GM19193 (cell line): ENCODE results near the gene RHOG.

Experiments
- POLR2A ChIP-seq: IDR thresholded peaks from 4 replicates; pipeline ENCODE4 v1.6.1; 2011; ENCODE audit not compliant: insufficient read depth, insufficient read length; ENCODE audit errors: extremely low read depth

The RHOG gene

GRCh38 chr11:3808861-3809623 lies 31.7 kb downstream of the RHOG start:
- TF ChIP-seq POLR2A, result no peak

DNA sequence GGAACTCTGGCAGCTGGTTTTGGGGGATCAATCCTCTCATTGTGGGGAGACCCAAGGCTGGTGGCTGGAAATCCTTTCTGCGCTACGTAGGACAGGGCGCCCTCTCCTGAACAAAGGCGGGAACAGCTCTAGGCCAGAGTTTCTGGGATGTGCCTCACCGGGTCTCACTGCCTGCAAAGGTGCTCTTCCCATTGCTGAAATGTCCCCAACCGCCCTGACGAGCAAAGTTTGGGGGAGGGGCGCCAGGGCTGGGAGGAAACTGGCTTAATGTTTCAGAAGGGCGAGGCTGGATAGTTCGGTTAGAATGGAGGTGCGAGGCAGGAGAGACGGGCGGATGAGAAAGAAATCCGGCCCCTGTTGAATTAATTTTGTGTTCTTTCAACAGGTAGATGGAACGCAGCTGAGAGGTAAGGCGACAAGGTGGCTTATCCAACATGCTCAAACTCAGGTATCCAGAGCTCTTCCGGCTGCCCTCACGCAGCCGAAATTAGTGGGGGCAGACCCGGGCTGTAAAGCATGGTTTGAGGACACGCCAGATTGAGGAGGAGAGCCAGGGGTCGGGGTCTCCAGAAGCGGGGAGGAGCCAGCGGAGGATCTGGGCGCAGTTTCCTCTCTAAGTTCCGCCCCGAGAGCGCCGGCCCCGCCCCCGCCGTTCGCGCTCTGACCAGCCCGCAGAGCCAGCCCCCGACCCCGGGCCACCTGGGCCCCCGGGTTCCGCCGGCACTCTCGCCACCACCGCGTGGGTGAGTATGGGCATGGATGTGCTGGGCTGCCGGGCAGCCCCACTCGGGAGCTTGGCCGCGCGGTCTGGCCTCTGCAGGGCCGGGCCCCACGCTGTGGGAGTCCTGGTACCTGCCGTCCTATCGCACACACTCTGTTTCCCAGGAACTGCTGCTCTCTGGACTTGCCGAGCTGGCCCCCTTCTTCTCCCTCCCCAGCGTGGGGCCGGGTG lies 32.6 kb downstream of the RHOG start, which contains the start of gene PGAP2:
PGAP2 (plus strand) TSS at position 652 of the 952 bp plus-strand sequence. CDS start 2,700 bp downstream, outside the sequence.
- TF ChIP-seq POLR2A, result peak; percentile 51

GRCh38 chr11:3803726-3804495 lies 36.8 kb downstream of the RHOG start:
- no peak for TF ChIP-seq POLR2A

DNA sequence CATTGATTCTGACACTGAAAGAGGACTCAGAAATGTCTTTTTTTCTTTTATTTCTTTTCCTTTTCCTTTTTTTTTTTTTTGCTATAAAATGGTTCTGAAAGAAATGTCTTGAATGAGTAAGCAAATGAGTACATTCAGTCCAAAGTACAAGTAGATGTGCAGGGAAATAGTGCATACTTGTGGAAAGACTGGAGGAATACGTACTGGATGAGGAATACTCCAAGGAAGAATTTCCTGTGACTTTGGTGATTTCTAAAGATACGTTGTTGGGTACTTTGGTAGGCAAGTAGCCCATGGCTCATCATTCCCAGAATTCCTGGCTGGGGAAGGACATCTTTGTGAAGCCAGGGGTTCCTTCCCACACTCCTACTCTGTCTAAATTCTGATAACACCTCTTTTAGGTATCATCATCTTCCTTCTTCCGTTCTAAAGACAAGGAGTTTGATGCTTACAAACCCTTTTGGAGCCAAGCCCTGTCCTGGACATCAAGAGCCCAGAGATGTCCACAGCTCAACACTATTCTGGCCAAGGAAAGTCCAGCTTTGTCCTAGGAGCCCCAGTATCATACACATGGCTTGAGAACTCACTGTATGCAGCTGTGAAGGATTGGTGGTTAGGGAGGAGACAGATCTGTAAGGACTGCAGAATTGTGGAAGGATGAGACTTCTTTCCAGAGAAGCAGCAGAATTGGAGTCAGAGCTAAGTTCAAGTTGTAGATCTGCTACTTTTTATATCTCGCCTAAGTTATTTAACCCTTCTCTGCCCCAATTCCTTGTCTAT lies 38.6 kb downstream of the RHOG start:
- no peak for TF ChIP-seq POLR2A

DNA sequence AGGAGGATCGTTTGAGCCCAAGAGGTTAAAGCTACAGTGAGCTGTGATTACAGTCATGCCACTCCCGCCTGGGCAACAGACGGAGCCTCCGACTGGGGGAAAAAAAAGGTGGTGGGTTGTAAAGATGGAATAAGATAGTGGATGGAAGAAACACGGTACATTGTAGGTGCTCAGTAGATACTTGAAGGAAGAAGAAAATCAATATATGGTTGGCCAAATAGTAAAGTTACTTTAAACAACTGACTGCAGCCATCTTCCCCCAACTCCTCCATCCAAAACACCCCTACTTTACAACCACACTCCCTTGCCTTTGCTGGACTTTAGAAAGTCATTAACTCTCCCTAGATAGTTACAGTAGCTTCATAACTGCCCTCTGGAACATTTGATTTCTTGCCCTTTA lies 40.9 kb downstream of the RHOG start:
- no peak for TF ChIP-seq POLR2A

- no peak for TF ChIP-seq POLR2A
These were observed 41.6 kb downstream of the RHOG start for GRCh38 chr11:3799143-3799542.

DNA sequence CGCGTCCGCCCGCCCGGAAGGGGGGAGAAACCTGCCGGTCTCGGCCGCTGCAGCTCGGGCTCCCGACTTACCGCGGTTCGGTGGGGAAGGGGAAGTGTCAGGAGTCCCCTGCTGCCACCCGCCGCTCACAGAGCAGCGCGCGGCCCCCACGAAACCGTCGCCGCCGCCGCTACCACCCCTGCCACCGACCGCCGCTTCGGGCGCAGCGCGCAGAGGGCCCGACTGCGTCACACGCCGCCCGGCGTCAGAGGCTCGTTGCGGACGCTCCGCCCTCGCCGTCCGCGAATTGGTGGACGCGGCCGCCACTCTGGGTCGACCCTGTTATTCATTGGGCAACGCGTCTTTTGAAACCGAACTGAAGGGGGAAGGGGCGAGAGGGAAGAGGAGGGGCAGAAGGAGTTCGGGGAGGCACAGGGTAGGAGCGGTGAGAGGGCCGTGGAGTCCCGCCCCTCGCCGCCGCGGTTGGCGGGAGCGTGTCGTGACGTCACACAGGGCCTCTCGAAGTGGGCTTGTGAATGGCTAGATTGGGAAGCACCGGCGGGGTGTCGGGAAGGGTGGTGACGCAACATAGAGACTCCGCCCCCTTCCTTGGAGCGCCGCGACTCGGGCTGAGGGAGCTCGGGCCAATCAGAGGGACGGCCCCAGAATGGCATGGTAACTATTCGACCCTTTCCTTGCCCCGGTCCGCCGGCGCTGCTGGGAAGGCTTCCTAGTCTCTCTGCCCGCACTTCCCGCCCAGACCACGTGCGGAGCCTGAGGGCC lies 43.2 kb downstream of the RHOG start, which contains the start of gene NUP98:
NUP98 (minus strand) TSS at position 226 of the 762 bp plus-strand sequence. CDS start 15,437 bp downstream, outside the sequence.
- peak; percentile 91 for TF ChIP-seq POLR2A

DNA sequence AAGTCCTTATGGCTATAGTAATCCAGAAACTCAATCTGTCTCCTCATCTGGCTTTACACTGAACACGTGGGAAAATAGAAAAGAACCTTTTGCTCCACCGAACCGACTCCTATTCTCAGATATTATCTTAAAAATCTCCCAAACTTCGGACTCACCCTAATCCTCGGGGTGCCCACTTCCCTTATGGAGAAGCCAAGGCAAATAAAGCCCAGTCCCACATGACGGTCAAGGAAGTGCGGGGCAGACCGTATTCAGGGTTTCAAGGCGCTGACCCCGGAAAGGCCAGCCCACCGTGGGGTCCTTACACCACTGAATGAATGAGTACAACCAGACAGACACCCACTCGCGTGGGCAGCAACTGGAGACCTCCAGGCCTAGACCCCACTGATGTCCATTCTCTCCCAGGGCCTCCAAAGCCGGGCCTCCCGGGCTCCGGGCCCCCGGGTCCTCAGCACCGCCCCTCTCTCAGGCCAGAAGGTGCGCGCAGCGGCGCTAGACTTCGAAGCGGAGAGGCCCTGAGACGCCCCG lies 43.9 kb downstream of the RHOG start:
- TF ChIP-seq POLR2A, result no peak

GRCh38 chr11:3796346-3796745 lies 44.4 kb downstream of the RHOG start:
- no peak for TF ChIP-seq POLR2A

- no peak for TF ChIP-seq POLR2A
These were observed 44.8 kb downstream of the RHOG start for GRCh38 chr11:3796002-3796311.

DNA sequence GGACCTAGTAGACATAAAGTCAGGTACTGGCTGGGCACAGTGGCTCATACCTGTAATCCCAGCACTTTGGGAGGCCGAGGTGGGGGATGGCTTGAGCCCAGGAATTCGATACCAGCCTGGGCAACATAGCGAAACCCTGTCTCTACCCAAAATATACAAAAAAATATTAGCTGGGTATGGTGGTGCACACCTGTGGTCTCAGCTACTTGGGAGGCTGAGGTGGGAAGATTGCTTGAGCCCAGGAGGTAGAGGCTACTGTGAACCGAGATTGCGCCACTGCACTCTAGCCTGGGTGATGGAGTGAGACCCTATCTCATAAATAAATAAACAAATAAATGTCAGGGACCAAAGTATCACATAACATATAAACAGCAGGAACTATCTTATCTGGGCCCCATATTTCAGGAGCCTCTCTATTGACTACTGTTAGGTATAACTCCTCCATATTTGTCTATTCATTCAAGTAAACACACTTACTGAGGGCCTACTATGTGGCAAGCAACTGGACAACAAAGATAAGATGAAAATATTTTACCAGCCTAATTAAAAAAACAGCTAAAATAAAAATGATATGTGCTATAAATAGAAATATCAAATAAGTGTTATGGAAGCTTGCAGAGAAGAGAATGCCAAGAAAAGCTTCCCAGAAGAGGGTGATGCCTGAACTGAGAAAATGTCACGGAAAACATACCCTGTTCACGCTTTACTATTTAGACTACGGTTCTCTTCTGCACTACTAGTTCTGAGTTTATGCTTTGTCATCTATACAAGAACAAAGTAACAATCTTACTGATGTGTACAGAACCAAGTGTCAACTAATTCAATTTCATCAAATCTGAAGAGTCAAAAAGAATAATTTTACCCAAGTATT lies 45.4 kb downstream of the RHOG start:
- no peak for TF ChIP-seq POLR2A

DNA sequence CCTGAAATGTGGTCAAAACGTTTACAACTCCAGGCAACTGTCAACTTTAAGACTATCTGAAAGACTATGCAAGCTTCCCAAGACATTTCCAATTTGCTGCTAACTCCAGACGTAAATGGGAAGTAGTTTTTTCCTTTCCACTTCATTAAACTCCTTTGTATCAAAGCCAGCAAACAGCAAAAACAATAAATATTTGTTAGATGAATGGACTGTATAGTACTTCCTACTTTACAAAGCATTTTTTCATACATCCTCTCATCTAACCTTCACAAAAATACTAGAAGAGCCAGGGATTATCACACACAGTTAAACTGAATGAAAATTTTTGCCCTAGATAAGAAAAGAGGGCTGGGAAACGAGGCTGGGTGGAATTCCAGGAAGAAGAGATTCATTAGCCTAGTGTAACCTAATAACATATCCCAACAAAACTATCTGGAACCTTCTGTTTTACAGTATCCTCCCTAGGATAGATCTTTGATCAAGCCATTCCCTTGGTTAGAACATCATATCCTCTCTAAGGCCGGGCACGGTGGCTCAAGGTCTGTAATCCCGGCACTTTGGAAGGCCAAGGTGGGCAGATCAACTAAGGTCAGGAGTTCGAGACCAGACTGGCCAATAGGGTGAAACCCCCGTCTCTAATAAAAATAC lies 53.9 kb downstream of the RHOG start:
- no peak for TF ChIP-seq POLR2A
